Spleen (tissue), 7 donors: ENCODE results near the gene TRA2A.
"Not testable (repeated sequence)": the region's sequence is repeated elsewhere in the genome, so short reads cannot be mapped to it uniquely, and the experiment has no call there.

Experiments used
- CTCF ChIP-seq, 11 experiments: fragments of 200-600 bp in 7 of 11; fragments of 450-650 bp in 4 of 11; sonication (generic) in 4 of 11; IDR thresholded peaks in 8 of 11; conservative IDR thresholded peaks in 3 of 11; 1 replicate in 7 of 11; 2 replicates in 4 of 11; pipeline versions ENCODE4 v1.4.0 to v1.8.0; 2016 to 2021; ENCODE audit warnings: antibody characterized with exemption in 11 of 11, inconsistent platforms in 4 of 11, mild to moderate bottlenecking in 1 of 11
- POLR2A ChIP-seq, 3 donors: fragments of 450-650 bp; IDR thresholded peaks; one replicate each; pipeline ENCODE4 v1.5.1; 2017; ENCODE audit warnings: antibody characterized with exemption in 3 of 3, mild to moderate bottlenecking in 1 of 3
- donor health status: DM: no; HTN: no; CAD: no; lungs with moderate emphysema.
- donor health status: DM: no; HTN: no; CAD: no.
- donor health status: DM: no; HTN: no; CAD: no.

- TF ChIP-seq CTCF (IDR thresholded peaks at IDR 0.05 in 8 of 11, conservative IDR thresholded peaks at IDR 0.05 in 3 of 11); POLR2A (IDR thresholded peaks at IDR 0.05): not testable (repeated sequence)
Observed at GRCh38 chr7:23525611-23526010, 6.2 kb downstream of the TRA2A start.
